SU-DHL-6 (cell line): ENCODE measurements around the gene DBNDD1.

Source experiments
- CTCF ChIP-seq: fragments of 200-600 bp; sonication (generic); IDR thresholded peaks from one replicate; pipeline ENCODE4 v1.5.1; 2017; ENCODE audit warnings: antibody characterized with exemption, mild to moderate bottlenecking, low read length, moderate library complexity; ENCODE audit not compliant: insufficient read depth, poor library complexity, severe bottlenecking
- EZH2phosphoT487 ChIP-seq: fragments of 200-600 bp; sonication (generic), shearing (Covaris generic); conservative IDR thresholded peaks from 2 replicates; pipeline ENCODE4 v1.6.1; 2018; ENCODE audit warnings: mild to moderate bottlenecking, antibody characterized with exemption, low read length, moderate library complexity, mixed read lengths

- TF ChIP-seq CTCF: no peak
- no peak for TF ChIP-seq EZH2phosphoT487
Observed at GRCh38 chr16:89994389-89994720, 24.9 kb downstream of the DBNDD1 start.
